ENCODE results near the gene ATPAF2.

The ATPAF2 gene

DNA sequence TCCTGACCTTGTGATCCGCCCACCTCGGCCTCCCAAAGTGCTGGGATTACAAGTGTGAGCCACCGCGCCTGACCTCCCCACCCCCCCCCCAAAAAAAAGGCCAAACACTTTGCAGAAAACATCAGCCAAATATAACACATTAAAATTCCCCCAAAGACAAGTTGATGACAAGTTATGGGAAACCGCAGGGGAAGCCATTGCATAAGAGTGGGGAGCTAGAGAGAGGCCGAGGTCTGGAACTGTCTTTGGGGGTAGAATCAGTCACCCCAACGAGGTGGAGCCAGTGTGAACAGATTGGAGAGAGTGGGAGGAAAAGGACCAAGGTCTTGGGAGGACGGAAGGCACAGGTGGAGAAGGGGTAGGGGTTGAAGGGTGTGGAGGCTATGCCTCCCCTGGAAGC is 63.5 kb downstream of the ATPAF2 start:
- peaks cover 9 to 13% of the 10 kb centered on the region in 2 donors for H3K4me1 ChIP-seq (ENCODE audit: control insufficient read depth in 2 of 2, insufficient read depth in 1 of 2, low read depth in 1 of 2, low read length in 2 of 2)
- H2BK5ac ChIP-seq (ENCODE audit: low read length): no peak overlapping the region
- WGBS, 2 donors (ENCODE audit: extremely low coverage in 2 of 2, insufficient read length in 2 of 2, insufficient replicate concordance in 1 of 2): no CpG with 5 or more reads among the region's 8 CpGs
- peaks cover 0 to 1% (median 0%) of the 10 kb centered on the region in 3 experiments for H3K27me3 ChIP-seq (ENCODE audit: control insufficient read depth in 3 of 3, insufficient read depth in 3 of 3, low read depth in 1 of 3, low read length in 3 of 3)
- no peaks in the 10 kb centered on the region for H3K9me3 ChIP-seq (replicated peaks in 1 of 2; ENCODE audit: control insufficient read depth in 2 of 2, insufficient read depth in 1 of 2, low read depth in 1 of 2, low read length in 2 of 2)
- H3K27ac ChIP-seq (replicated peaks; ENCODE audit: low read length): no peak overlapping the region
- H2BK12ac ChIP-seq (ENCODE audit: low read length): no peak overlapping the region
- no peaks in the 10 kb centered on the region for H3K36me3 ChIP-seq (replicated peaks in 1 of 2; ENCODE audit: control insufficient read depth in 2 of 2, insufficient read depth in 2 of 2, low read length in 2 of 2)
- no peak overlapping the region for H2BK15ac ChIP-seq (ENCODE audit: low read length)
- H3K18ac ChIP-seq (ENCODE audit: low read length): no peak overlapping the region
- H3K4me2 ChIP-seq (ENCODE audit: insufficient read depth, low read length, poor library complexity, severe bottlenecking): no peak overlapping the region
- H3K4ac ChIP-seq (ENCODE audit: low read length): no peak overlapping the region
- H4K8ac ChIP-seq (ENCODE audit: low read depth, low read length): no peak overlapping the region
- H3K4me3 ChIP-seq (ENCODE audit: low read length in 2 of 2): no peak overlapping the region
- peaks cover 2% of the 10 kb centered on the region for H3K79me1 ChIP-seq (ENCODE audit: low read depth, low read length)
- DNase-seq (ENCODE audit: low spot score): no peak
- H3K9ac ChIP-seq (ENCODE audit: low read depth, low read length, poor library complexity): no peak overlapping the region
- H4K91ac ChIP-seq (ENCODE audit: low read depth, low read length, poor library complexity): no peak overlapping the region
- H3K14ac ChIP-seq (ENCODE audit: low read length): no peak overlapping the region
- H2AFZ ChIP-seq (ENCODE audit: low read length): peak overlapping the region; percentile 6
- H2BK120ac ChIP-seq (ENCODE audit: low read depth, low read length): no peak overlapping the region
- no peak overlapping the region for H3K23ac ChIP-seq (ENCODE audit: low read depth, low read length, poor library complexity)
- no peak overlapping the region for H2AK5ac ChIP-seq (ENCODE audit: low read depth, low read length)

DNA sequence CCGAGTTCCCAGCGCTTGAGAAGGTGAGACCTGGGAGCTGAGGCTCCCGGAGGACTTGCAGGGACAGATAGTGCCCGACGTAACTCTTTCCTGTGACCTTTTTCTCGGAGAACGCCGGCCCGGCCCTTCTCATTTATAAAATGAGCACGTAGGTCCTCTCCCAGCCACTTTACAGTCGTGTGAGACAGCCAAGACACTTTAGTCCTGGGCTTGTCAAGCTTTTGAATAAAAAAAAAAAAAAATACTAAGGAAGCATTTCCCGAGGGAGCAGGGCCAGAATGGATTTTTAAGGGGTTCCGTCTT is 66.1 kb downstream of the ATPAF2 start:
- Histone ChIP-seq H3K27me3 (ENCODE audit: control insufficient read depth in 3 of 3, insufficient read depth in 3 of 3, low read depth in 1 of 3, low read length in 3 of 3) (no peaks in the 10 kb centered on the region), H3K14ac (ENCODE audit: low read length) (no peak overlapping the region), H3K23ac (ENCODE audit: low read depth, low read length, poor library complexity) (no peak overlapping the region), H2AFZ (ENCODE audit: low read length) (peak overlapping the region; percentile 90), H2BK120ac (ENCODE audit: low read depth, low read length) (no peak overlapping the region), H2BK15ac (ENCODE audit: low read length) (no peak overlapping the region), H3K9ac (ENCODE audit: low read depth, low read length, poor library complexity) (no peak overlapping the region), H2AK5ac (ENCODE audit: low read depth, low read length) (no peak overlapping the region), H3K9me3 (replicated peaks in 1 of 2; ENCODE audit: control insufficient read depth in 2 of 2, insufficient read depth in 1 of 2, low read depth in 1 of 2, low read length in 2 of 2) (no peaks in the 10 kb centered on the region), H3K4me1 (ENCODE audit: control insufficient read depth in 2 of 2, insufficient read depth in 1 of 2, low read depth in 1 of 2, low read length in 2 of 2) (peaks cover 9 to 13% of the 10 kb centered on the region in 2 donors), H3K36me3 (replicated peaks in 1 of 2; ENCODE audit: control insufficient read depth in 2 of 2, insufficient read depth in 2 of 2, low read length in 2 of 2) (no peaks in the 10 kb centered on the region), H3K27ac (replicated peaks; ENCODE audit: low read length) (no peak overlapping the region), H4K91ac (ENCODE audit: low read depth, low read length, poor library complexity) (no peak overlapping the region), H2BK5ac (ENCODE audit: low read length) (no peak overlapping the region), H4K8ac (ENCODE audit: low read depth, low read length) (no peak overlapping the region), H3K18ac (ENCODE audit: low read length) (no peak overlapping the region), H3K4ac (ENCODE audit: low read length) (no peak overlapping the region), H3K4me2 (ENCODE audit: insufficient read depth, low read length, poor library complexity, severe bottlenecking) (peak overlapping the region; percentile 59), H2BK12ac (ENCODE audit: low read length) (no peak overlapping the region), H3K4me3 (ENCODE audit: low read length in 2 of 2) (peak overlapping the region; percentile 56 to 80), H3K79me1 (ENCODE audit: low read depth, low read length) (peaks cover 3% of the 10 kb centered on the region)
- DNase-seq (ENCODE audit: low spot score): no peak
- no CpG with 5 or more reads among the region's 13 CpGs for WGBS, 2 donors (ENCODE audit: extremely low coverage in 2 of 2, insufficient read length in 2 of 2, insufficient replicate concordance in 1 of 2)

DNA sequence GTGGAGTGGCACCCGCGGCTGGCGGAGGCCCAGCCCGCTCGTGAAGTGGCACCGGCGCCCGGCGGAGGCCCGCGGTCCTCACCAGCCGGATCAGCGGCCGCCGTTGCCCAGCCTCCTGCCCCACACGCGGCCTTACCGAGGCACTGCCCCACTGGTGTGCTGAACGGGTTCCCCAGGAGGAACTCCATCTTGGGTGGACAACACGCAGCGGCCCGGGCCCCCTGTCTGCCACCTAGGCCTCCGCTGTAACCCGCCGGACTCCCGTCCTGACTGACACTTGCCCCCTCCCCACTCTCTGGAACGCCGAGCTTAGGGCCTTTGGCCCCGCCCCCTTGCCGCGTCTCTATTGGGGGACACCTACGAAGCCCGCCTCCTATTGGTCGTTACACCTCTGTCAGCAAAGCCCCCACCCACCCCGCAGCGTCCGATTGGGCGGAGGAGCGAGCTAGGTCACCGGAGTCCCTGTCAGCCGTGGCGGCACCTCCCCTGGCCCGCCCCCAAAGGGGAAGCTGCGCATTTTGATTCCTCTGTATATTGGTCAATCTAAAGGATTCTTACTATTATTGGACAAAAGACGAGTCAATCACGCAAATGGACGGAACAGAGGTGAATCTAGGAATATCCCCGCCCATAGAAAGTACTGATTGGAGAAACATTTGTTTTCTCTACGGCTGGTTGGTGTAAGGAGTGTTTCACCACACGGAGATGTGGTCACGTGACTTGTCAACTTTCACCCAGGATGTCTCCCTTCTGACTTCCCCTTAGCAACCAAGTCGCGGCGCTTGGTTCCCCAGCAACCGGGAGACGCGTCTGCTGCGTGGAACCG is 66.6 kb downstream of the ATPAF2 start, which contains the start of the genes DRC3 and TOM1L2:
Gene DRC3, plus strand, starts transcription at position 737 of the 826 bp plus-strand sequence. CDS start 4,737 bp downstream, outside the sequence.
Gene TOM1L2, minus strand, starts transcription at position 275 of the 826 bp plus-strand sequence. Its CDS starts 87 bp downstream, at position 188.
- Histone ChIP-seq H2BK12ac (ENCODE audit: low read length) (no peak within 1 kb of the TSS), H2BK5ac (ENCODE audit: low read length) (peak within 1 kb of the TSS; percentile 71), H3K27ac (replicated peaks; ENCODE audit: low read length) (no peak within 1 kb of the TSS), H3K36me3 (replicated peaks in 1 of 2; ENCODE audit: control insufficient read depth in 2 of 2, insufficient read depth in 2 of 2, low read length in 2 of 2) (no peaks in the 10 kb centered on the region), H3K4me2 (ENCODE audit: insufficient read depth, low read length, poor library complexity, severe bottlenecking) (peak within 1 kb of the TSS; percentile 92), H3K23ac (ENCODE audit: low read depth, low read length, poor library complexity) (peak within 1 kb of the TSS; percentile 81), H3K4me3 (ENCODE audit: low read length in 2 of 2) (peak within 1 kb of the TSS; percentile 64 to 89), H2BK120ac (ENCODE audit: low read depth, low read length) (no peak within 1 kb of the TSS), H3K27me3 (ENCODE audit: control insufficient read depth in 3 of 3, insufficient read depth in 3 of 3, low read depth in 1 of 3, low read length in 3 of 3) (no peaks in the 10 kb centered on the region), H3K18ac (ENCODE audit: low read length) (peak within 1 kb of the TSS; percentile 49), H2AK5ac (ENCODE audit: low read depth, low read length) (peak within 1 kb of the TSS; percentile 94), H3K4me1 (ENCODE audit: control insufficient read depth in 2 of 2, insufficient read depth in 1 of 2, low read depth in 1 of 2, low read length in 2 of 2) (peaks cover 9 to 13% of the 10 kb centered on the region in 2 donors), H4K91ac (ENCODE audit: low read depth, low read length, poor library complexity) (no peak within 1 kb of the TSS), H3K79me1 (ENCODE audit: low read depth, low read length) (peaks cover 4% of the 10 kb centered on the region), H2BK15ac (ENCODE audit: low read length) (no peak within 1 kb of the TSS), H3K4ac (ENCODE audit: low read length) (no peak within 1 kb of the TSS), H2AFZ (ENCODE audit: low read length) (peak within 1 kb of the TSS; percentile 90), H4K8ac (ENCODE audit: low read depth, low read length) (peak within 1 kb of the TSS; percentile 27), H3K14ac (ENCODE audit: low read length) (peak within 1 kb of the TSS; percentile 14), H3K9ac (ENCODE audit: low read depth, low read length, poor library complexity) (peak within 1 kb of the TSS; percentile 91), H3K9me3 (replicated peaks in 1 of 2; ENCODE audit: control insufficient read depth in 2 of 2, insufficient read depth in 1 of 2, low read depth in 1 of 2, low read length in 2 of 2) (no peaks in the 10 kb centered on the region)
- peak; percentile 100 for DNase-seq (ENCODE audit: low spot score)
- WGBS, 2 donors (ENCODE audit: extremely low coverage in 2 of 2, insufficient read length in 2 of 2, insufficient replicate concordance in 1 of 2): no CpG with 5 or more reads among the region's 59 CpGs

DNA sequence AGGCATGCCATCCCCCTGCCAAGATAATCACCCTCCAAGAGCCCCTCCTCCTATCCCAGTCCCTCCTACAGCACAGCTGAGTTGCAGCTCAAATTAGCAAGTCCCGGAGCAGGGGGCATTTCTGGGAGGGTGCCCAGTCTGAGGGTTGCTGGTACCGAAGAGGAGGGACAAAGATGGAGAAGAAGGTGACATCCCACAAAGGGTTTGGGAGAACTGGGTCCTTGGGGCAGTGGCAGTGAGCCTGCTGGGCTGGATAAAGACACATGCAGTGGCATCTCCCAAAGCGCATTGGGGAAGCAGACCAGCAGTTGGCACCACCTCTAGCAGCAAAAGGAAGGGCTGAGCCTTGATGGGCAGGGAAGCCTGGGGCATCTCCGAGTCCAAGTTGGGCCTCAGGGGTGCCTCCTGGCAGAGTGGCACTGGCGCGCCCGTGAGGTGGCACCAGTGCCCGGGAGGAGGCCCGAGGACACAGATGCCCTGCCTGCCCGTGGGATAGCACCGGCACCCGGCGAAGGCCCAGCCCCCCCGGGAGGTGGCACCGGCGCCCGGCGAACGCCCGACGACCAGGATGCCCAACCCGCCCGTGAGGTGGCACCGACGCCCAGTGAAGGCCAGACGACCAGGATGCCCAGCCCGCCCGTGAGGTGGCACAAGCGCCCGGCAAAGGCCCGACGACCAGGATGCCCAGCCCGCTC is 67.4 kb downstream of the ATPAF2 start:
- H3K36me3 ChIP-seq (replicated peaks in 1 of 2; ENCODE audit: control insufficient read depth in 2 of 2, insufficient read depth in 2 of 2, low read length in 2 of 2): no peaks in the 10 kb centered on the region
- peak overlapping the region; percentile 87 for H2AFZ ChIP-seq (ENCODE audit: low read length)
- peak overlapping the region; percentile 64 to 89 for H3K4me3 ChIP-seq (ENCODE audit: low read length in 2 of 2)
- H3K9ac ChIP-seq (ENCODE audit: low read depth, low read length, poor library complexity): peak overlapping the region; percentile 91
- no peak overlapping the region for H3K4ac ChIP-seq (ENCODE audit: low read length)
- H3K4me2 ChIP-seq (ENCODE audit: insufficient read depth, low read length, poor library complexity, severe bottlenecking): peak overlapping the region; percentile 92
- H3K4me1 ChIP-seq (ENCODE audit: control insufficient read depth in 2 of 2, insufficient read depth in 1 of 2, low read depth in 1 of 2, low read length in 2 of 2): peaks cover 5 to 10% of the 10 kb centered on the region in 2 donors
- H2BK5ac ChIP-seq (ENCODE audit: low read length): peak overlapping the region; percentile 71
- no peak overlapping the region for H2BK12ac ChIP-seq (ENCODE audit: low read length)
- peak overlapping the region; percentile 81 for H3K23ac ChIP-seq (ENCODE audit: low read depth, low read length, poor library complexity)
- no peaks in the 10 kb centered on the region for H3K27me3 ChIP-seq (ENCODE audit: control insufficient read depth in 3 of 3, insufficient read depth in 3 of 3, low read depth in 1 of 3, low read length in 3 of 3)
- no peak overlapping the region for H3K27ac ChIP-seq (replicated peaks; ENCODE audit: low read length)
- no peak overlapping the region for H2BK15ac ChIP-seq (ENCODE audit: low read length)
- WGBS, 2 donors (ENCODE audit: extremely low coverage in 2 of 2, insufficient read length in 2 of 2, insufficient replicate concordance in 1 of 2): no CpG with 5 or more reads among the region's 33 CpGs
- H3K14ac ChIP-seq (ENCODE audit: low read length): peak overlapping the region; percentile 14
- H2AK5ac ChIP-seq (ENCODE audit: low read depth, low read length): peak overlapping the region; percentile 94
- no peaks in the 10 kb centered on the region for H3K9me3 ChIP-seq (replicated peaks in 1 of 2; ENCODE audit: control insufficient read depth in 2 of 2, insufficient read depth in 1 of 2, low read depth in 1 of 2, low read length in 2 of 2)
- H3K18ac ChIP-seq (ENCODE audit: low read length): peak overlapping the region; percentile 49
- DNase-seq (ENCODE audit: low spot score): no peak
- H4K91ac ChIP-seq (ENCODE audit: low read depth, low read length, poor library complexity): no peak overlapping the region
- H4K8ac ChIP-seq (ENCODE audit: low read depth, low read length): no peak overlapping the region
- peaks cover 4% of the 10 kb centered on the region for H3K79me1 ChIP-seq (ENCODE audit: low read depth, low read length)
- H2BK120ac ChIP-seq (ENCODE audit: low read depth, low read length): no peak overlapping the region

Data from neuronal stem cell (in vitro differentiated cells).